Lung (tissue), 12 donors: Measurements from ENCODE around the gene TP53I11. TPM values are rescaled to one million over a fixed set of nuclear protein-coding genes. Genes with fewer than 3 reads are reported as not detected.

Source experiments
- ATAC-seq: fragments of 200-7000 bp; cut with Tn5 transposase; one replicate; pipeline ENCODE4 v1.9.1; 2020; ENCODE audit warnings: moderate number of reproducible peaks; ENCODE audit not compliant: insufficient read depth, low FRiP score
- DNase-seq, 3 donors: peaks; one replicate each; pipeline ENCODE4 v3.0.0-alpha.2; 2013 to 2017
- H3K27ac ChIP-seq, 2 donors: one replicate each; pipeline ENCODE4 v1.5.1; 2013; ENCODE audit warnings: mild to moderate bottlenecking in 2 of 2, moderate library complexity in 2 of 2, control low read depth in 1 of 2, inconsistent platforms in 1 of 2, low read depth in 1 of 2, low read length in 1 of 2
- H3K27me3 ChIP-seq, 3 donors: one replicate each; pipeline ENCODE4 v1.5.1; 2013; ENCODE audit warnings: low read length in 2 of 3; ENCODE audit not compliant: control insufficient read depth in 3 of 3, insufficient read depth in 3 of 3
- H3K36me3 ChIP-seq, 4 donors: one replicate each; pipeline ENCODE4 v1.5.1; 2013; ENCODE audit warnings: low read length in 4 of 4, mild to moderate bottlenecking in 1 of 4, moderate library complexity in 1 of 4; ENCODE audit not compliant: control insufficient read depth in 4 of 4, insufficient read depth in 4 of 4
- H3K4me1 ChIP-seq, 5 donors: one replicate each; pipeline ENCODE4 v1.5.1; 2013; ENCODE audit warnings: low read length in 5 of 5, mild to moderate bottlenecking in 2 of 5, moderate library complexity in 1 of 5; ENCODE audit not compliant: control insufficient read depth in 5 of 5, insufficient read depth in 5 of 5
- H3K4me3 ChIP-seq: one replicate; pipeline ENCODE4 v1.5.1; 2013; ENCODE audit warnings: mild to moderate bottlenecking, control low read depth, moderate library complexity
- H3K9ac ChIP-seq, 2 donors: one replicate each; pipeline ENCODE4 v1.5.1; 2013; ENCODE audit warnings: low read length in 2 of 2, control low read depth in 1 of 2; ENCODE audit not compliant: insufficient read depth in 1 of 2
- H3K9me3 ChIP-seq, 4 donors: one replicate each; pipeline ENCODE4 v1.5.1; 2013; ENCODE audit warnings: low read length in 3 of 4, mild to moderate bottlenecking in 1 of 4, moderate library complexity in 1 of 4; ENCODE audit not compliant: control insufficient read depth in 4 of 4, insufficient read depth in 3 of 4
- WGBS, 2 donors: extraction: QIAGEN DNeasy Blood & Tissue Kit; methylation state at CpG; one replicate each; pipeline ENCODE4 v1.1.7; 2013; 5-methylcytosine and 5-hydroxymethylcytosine counted together
- polyA plus RNA-seq, 2 donors: library from polyadenylated mRNA; stranded (reverse); fragments of 200-250 nt; gene quantifications; one replicate each; pipeline ENCODE4 v1.2.1, GENCODE V29; 2013
- total RNA-seq, 2 donors: library from RNA; depleted of rRNA in 1 of 2; stranded (reverse); fragments of >200 nt in 1 of 2; gene quantifications; one replicate each; pipeline ENCODE4 v1.2.1, GENCODE V29; 2014 to 2021
- TF ChIP-seq, protein P1 (sequence below): IDR thresholded peaks from 2 replicates; pipeline ENCODE4 v1.5.1; 2012; ENCODE audit warnings: mild to moderate bottlenecking; ENCODE audit errors: control extremely low read depth, extremely low read depth
- donor health status: control.
- donor health status: control.
- donor health status: Bipolar disorder and iron deficiency.
- donor health status: healthy.
- donor health status: DM: yes; HTN: yes; CAD: no.

TP53I11 gene
- total and polyA plus RNA-seq, 4 donors: 51.2 to 134 (median 71.9) TPM

DNA sequence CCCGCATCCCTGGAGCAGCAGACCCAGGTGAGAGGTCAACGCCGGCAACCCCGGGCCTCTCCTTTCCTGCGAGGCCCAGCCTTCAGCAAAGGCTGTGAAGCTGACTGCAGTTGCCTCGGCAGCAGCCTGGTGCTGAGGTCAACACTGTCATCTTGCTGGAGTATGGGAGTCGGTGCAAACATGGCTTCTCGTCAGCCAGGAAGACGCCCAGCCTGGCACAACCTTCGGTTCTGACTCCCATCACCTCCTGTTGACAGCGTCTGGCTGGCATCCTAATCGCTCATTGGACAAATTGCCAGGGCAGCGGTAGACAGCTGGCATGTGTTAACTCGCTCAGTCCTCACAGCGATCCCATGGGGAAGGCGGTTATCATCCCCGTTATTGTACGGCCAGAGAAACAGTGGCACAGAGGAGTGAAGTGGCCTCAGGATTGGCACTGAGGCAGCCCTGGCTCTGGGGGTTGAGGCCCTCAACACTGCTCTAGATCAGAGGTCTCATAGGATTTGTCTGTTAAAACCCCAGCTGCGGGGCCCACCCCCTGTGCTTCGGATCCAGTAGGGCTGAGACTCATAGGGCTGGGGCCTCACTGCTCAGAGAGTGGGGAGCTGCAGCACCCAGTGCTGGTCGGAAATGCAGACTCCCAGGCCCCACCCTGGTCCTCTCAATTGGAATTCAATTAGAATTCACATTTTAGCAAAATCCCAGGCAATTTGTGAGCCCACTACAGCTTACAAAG, 39.3 kb upstream of the TP53I11 start:
- TF ChIP-seq, protein P1, sequence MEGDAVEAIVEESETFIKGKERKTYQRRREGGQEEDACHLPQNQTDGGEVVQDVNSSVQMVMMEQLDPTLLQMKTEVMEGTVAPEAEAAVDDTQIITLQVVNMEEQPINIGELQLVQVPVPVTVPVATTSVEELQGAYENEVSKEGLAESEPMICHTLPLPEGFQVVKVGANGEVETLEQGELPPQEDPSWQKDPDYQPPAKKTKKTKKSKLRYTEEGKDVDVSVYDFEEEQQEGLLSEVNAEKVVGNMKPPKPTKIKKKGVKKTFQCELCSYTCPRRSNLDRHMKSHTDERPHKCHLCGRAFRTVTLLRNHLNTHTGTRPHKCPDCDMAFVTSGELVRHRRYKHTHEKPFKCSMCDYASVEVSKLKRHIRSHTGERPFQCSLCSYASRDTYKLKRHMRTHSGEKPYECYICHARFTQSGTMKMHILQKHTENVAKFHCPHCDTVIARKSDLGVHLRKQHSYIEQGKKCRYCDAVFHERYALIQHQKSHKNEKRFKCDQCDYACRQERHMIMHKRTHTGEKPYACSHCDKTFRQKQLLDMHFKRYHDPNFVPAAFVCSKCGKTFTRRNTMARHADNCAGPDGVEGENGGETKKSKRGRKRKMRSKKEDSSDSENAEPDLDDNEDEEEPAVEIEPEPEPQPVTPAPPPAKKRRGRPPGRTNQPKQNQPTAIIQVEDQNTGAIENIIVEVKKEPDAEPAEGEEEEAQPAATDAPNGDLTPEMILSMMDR: no peak
- no peaks in the 10 kb centered on the region for H3K9me3 ChIP-seq
- no peaks in the 10 kb centered on the region for H3K27me3 ChIP-seq
- peaks cover 0 to 5% (median 0%) of the 10 kb centered on the region in 5 donors for H3K4me1 ChIP-seq
- no peaks in the 10 kb centered on the region for H3K36me3 ChIP-seq
- no peak overlapping the region for H3K9ac ChIP-seq
- DNase-seq (peak in 1 of 3 donors; percentile 11), ATAC-seq (no peak)
- peak overlapping the region in 1 of 2 donors; percentile 14 for H3K27ac ChIP-seq
- WGBS, 2 donors: 86 to 87% methylated on average over 21 of the region's 21 CpGs
- H3K4me3 ChIP-seq: no peak overlapping the region

DNA sequence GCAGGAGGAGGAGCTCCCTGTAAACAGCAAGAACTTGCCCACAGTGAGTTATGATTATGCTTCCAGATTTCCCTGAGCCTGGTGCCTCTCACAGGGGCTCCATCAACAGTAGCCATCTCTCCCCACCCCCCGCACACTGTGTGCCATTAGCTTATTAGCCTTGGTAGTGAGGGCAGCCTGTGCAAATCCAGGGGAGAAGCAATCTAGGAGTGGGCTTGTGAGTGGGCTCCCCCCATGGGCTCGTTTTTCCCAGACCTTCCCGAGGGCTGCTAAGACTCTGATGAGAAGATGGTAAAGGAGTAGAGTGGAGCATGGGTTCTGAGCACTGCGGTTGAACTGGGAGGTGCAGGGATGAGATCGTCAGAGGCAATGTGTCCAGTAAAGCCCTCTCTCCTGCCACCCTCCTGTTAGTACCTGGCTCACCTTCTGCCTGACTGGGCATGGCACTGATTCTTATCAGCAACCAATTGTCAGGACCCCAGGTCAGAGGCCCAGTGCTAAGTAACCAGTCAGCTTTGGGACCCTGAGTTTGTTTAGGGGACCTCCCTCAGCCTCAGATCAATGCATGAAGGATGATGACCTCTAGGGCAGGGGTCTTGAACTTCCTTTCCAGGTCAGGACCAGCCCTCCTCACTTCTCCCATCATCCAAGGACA, 38.4 kb upstream of the TP53I11 start:
- Histone ChIP-seq H3K9me3 (no peaks in the 10 kb centered on the region), H3K36me3 (no peaks in the 10 kb centered on the region), H3K4me1 (peaks cover 0 to 5% (median 0%) of the 10 kb centered on the region in 5 donors), H3K27ac (no peak overlapping the region), H3K27me3 (no peaks in the 10 kb centered on the region), H3K4me3 (no peak overlapping the region), H3K9ac (no peak overlapping the region)
- TF ChIP-seq, protein P1: no peak
- ATAC-seq (no peak), DNase-seq (no peak)
- WGBS, 2 donors: 89 to 93% methylated on average over 5 of the region's 5 CpGs

DNA sequence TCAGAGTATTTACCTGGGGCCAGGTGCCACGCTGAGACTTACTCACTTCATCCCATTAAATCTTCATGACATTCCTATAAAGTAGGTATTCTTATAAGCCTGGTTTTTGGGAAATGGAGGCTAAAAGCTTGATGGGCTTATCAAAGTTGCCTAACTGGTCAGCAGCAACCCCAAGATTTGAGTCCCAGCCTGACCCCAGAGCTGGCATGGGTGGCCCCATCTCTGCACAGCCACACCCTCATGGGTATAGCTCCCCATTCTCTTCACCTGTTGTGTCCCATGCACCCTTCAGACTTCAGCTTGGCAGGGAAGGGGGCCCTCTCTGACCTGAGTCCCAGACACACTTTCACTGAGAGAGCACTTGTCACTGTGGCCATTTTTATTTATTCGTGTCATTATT, 37.4 kb upstream of the TP53I11 start:
- DNase-seq: no peak
- H3K27me3 ChIP-seq: no peaks in the 10 kb centered on the region
- no peak for ATAC-seq
- no peaks in the 10 kb centered on the region for H3K36me3 ChIP-seq
- H3K9me3 ChIP-seq: no peaks in the 10 kb centered on the region
- no peak overlapping the region for H3K9ac ChIP-seq
- no peak overlapping the region for H3K27ac ChIP-seq
- WGBS, 2 donors: 90 to 98% methylated on average over 2 of the region's 2 CpGs
- TF ChIP-seq, protein P1: no peak
- peaks cover 0 to 5% (median 0%) of the 10 kb centered on the region in 5 donors for H3K4me1 ChIP-seq
- no peak overlapping the region for H3K4me3 ChIP-seq
